Astrocyte (in vitro differentiated cells and primary cell): ENCODE results near the gene UPP1. TPM values are rescaled to one million over a fixed set of nuclear protein-coding genes. Genes with fewer than 3 reads are reported as not detected.

Source experiments
- DNase-seq: peaks from one replicate; pipeline ENCODE4 v3.0.0-alpha.2; 2010; ENCODE audit warnings: low read depth
- FAIRE-seq: peaks from 2 replicates; lab custom pipeline; 2011; peaks lifted over from hg19 to GRCh38; lab: Jason Lieb, UNC
- H2AFZ ChIP-seq: 2 replicates; pipeline ENCODE4 v1.6.0; 2012; ENCODE audit warnings: low read depth, low read length, inconsistent platforms
- H3K27ac ChIP-seq: 2 replicates; pipeline ENCODE4 v1.5.1; 2011; ENCODE audit warnings: low read depth, low read length, inconsistent platforms
- H3K27me3 ChIP-seq: 2 replicates; pipeline ENCODE4 v1.6.0; 2011; ENCODE audit warnings: low read length, inconsistent platforms; ENCODE audit not compliant: insufficient read depth
- H3K36me3 ChIP-seq: 2 replicates; pipeline ENCODE4 v1.5.1; 2011; ENCODE audit warnings: low read length, inconsistent platforms; ENCODE audit not compliant: insufficient read depth
- H3K4me1 ChIP-seq: 2 replicates; pipeline ENCODE4 v1.5.1; 2011; ENCODE audit warnings: low read length, inconsistent platforms; ENCODE audit not compliant: insufficient read depth
- H3K4me2 ChIP-seq: 2 replicates; pipeline ENCODE4 v1.6.0; 2012; ENCODE audit warnings: low read length, inconsistent platforms
- H3K4me3 ChIP-seq: 2 replicates; pipeline ENCODE4 v1.5.1; 2011; ENCODE audit warnings: low read depth, mild to moderate bottlenecking, low read length, inconsistent platforms; ENCODE audit not compliant: insufficient read depth
- H3K79me2 ChIP-seq: 2 replicates; pipeline ENCODE4 v1.6.0; 2012; ENCODE audit warnings: mild to moderate bottlenecking, low read length, inconsistent platforms; ENCODE audit not compliant: insufficient read depth
- H3K9ac ChIP-seq: 2 replicates; pipeline ENCODE4 v1.6.0; 2012; ENCODE audit warnings: mild to moderate bottlenecking, low read length, inconsistent platforms
- H3K9me3 ChIP-seq: 2 replicates; pipeline ENCODE4 v1.5.1; 2012; ENCODE audit warnings: low read depth, mild to moderate bottlenecking, low read length, inconsistent platforms; ENCODE audit not compliant: insufficient read depth
- H4K20me1 ChIP-seq: 2 replicates; pipeline ENCODE4 v1.6.0; 2012; ENCODE audit warnings: low read length, inconsistent platforms; ENCODE audit not compliant: insufficient read depth
- H3K27ac Mint-ChIP-seq: one replicate; pipeline ENCODE4 v1.8.0; 2021; ENCODE audit warnings: mild to moderate bottlenecking, mixed read lengths; ENCODE audit not compliant: unreplicated experiment
- H3K27me3 Mint-ChIP-seq: one replicate; pipeline ENCODE4 v1.8.0; 2021; ENCODE audit warnings: low read depth, mixed read lengths; ENCODE audit not compliant: unreplicated experiment
- H3K36me3 Mint-ChIP-seq: one replicate; pipeline ENCODE4 v1.8.0; 2021; ENCODE audit warnings: low read depth, mixed read lengths; ENCODE audit not compliant: unreplicated experiment
- H3K4me1 Mint-ChIP-seq: one replicate; pipeline ENCODE4 v1.8.0; 2021; ENCODE audit warnings: low read depth, mixed read lengths; ENCODE audit not compliant: unreplicated experiment
- H3K4me3 Mint-ChIP-seq: one replicate; pipeline ENCODE4 v1.8.0; 2021; ENCODE audit warnings: mild to moderate bottlenecking, moderate library complexity, mixed read lengths; ENCODE audit not compliant: unreplicated experiment
- H3K9me3 Mint-ChIP-seq: one replicate; pipeline ENCODE4 v1.8.0; 2021; ENCODE audit warnings: mild to moderate bottlenecking, mixed read lengths; ENCODE audit not compliant: unreplicated experiment
- CTCF ChIP-seq: IDR thresholded peaks from 2 replicates; pipeline ENCODE4 v1.5.1; 2011; ENCODE audit warnings: low read depth, mild to moderate bottlenecking, inconsistent platforms, low read length, moderate library complexity; ENCODE audit not compliant: insufficient read depth
- EZH2 ChIP-seq: IDR thresholded peaks from 2 replicates; pipeline ENCODE4 v1.6.1; 2012; ENCODE audit warnings: mild to moderate bottlenecking, low read length, inconsistent platforms; ENCODE audit not compliant: insufficient read depth
- total RNA-seq: library from RNA; stranded (reverse); gene quantifications from 2 replicates; pipeline ENCODE4 v1.2.1, GENCODE V29; 2021

UPP1 gene
- total RNA-seq, 1 donor from 2014 or later: 54.2 TPM

- peaks cover 3% of the 10 kb centered on the region for H3K36me3 Mint-ChIP-seq
- Histone ChIP-seq H4K20me1 (peaks cover 5% of the 10 kb centered on the region), H3K36me3 (no peaks in the 10 kb centered on the region), H3K9ac (peak overlapping the region; percentile 39), H3K79me2 (peaks cover 26% of the 10 kb centered on the region), H3K4me2 (peak overlapping the region; percentile 66), H2AFZ (no peak overlapping the region), H3K9me3 (no peaks in the 10 kb centered on the region), H3K27me3 (no peaks in the 10 kb centered on the region), H3K27ac (peak overlapping the region; percentile 51), H3K4me1 (peaks cover 70% of the 10 kb centered on the region), H3K4me3 (no peak overlapping the region)
- H3K27me3 Mint-ChIP-seq: no peaks in the 10 kb centered on the region
- peak; percentile 9 for FAIRE-seq
- no peak overlapping the region for H3K4me3 Mint-ChIP-seq
- H3K27ac Mint-ChIP-seq: peak overlapping the region; percentile 92
- peaks cover 58% of the 10 kb centered on the region for H3K4me1 Mint-ChIP-seq
- peaks cover 1% of the 10 kb centered on the region for H3K9me3 Mint-ChIP-seq
- TF ChIP-seq EZH2 (no peak), CTCF (peak; percentile 6)
- peak; percentile 85 for DNase-seq
These were observed 1.7 kb upstream of the UPP1 start for GRCh38 chr7:48087349-48087748.

- Histone ChIP-seq H3K36me3 (no peaks in the 10 kb centered on the region), H3K9ac (peak overlapping the region; percentile 87), H3K4me2 (peak overlapping the region; percentile 94), H3K27ac (peak overlapping the region; percentile 97), H4K20me1 (peaks cover 5% of the 10 kb centered on the region), H3K4me3 (peak overlapping the region; percentile 72), H3K79me2 (peaks cover 31% of the 10 kb centered on the region), H3K27me3 (no peaks in the 10 kb centered on the region), H2AFZ (peak overlapping the region; percentile 61), H3K4me1 (peaks cover 64% of the 10 kb centered on the region), H3K9me3 (no peaks in the 10 kb centered on the region)
- FAIRE-seq (no peak), DNase-seq (peak; percentile 82)
- Mint-ChIP-seq H3K27me3 (no peaks in the 10 kb centered on the region), H3K36me3 (peaks cover 6% of the 10 kb centered on the region), H3K4me3 (peak overlapping the region; percentile 85), H3K9me3 (peaks cover 1% of the 10 kb centered on the region), H3K27ac (peak overlapping the region; percentile 96), H3K4me1 (peaks cover 49% of the 10 kb centered on the region)
- TF ChIP-seq EZH2 (no peak), CTCF (no peak)
These were observed 463 bp upstream of the UPP1 start for GRCh38 chr7:48088559-48089045.

- Histone ChIP-seq H3K79me2 (peaks cover 33% of the 10 kb centered on the region), H4K20me1 (peaks cover 5% of the 10 kb centered on the region), H3K4me1 (peaks cover 66% of the 10 kb centered on the region), H3K9me3 (no peaks in the 10 kb centered on the region), H3K4me3 (peak overlapping the region; percentile 72), H2AFZ (peak overlapping the region; percentile 80), H3K36me3 (peaks cover 2% of the 10 kb centered on the region), H3K27me3 (no peaks in the 10 kb centered on the region), H3K4me2 (peak overlapping the region; percentile 94), H3K9ac (peak overlapping the region; percentile 87), H3K27ac (peak overlapping the region; percentile 69)
- peak overlapping the region; percentile 59 for H3K27ac Mint-ChIP-seq
- no peaks in the 10 kb centered on the region for H3K9me3 Mint-ChIP-seq
- FAIRE-seq (no peak), DNase-seq (peak; percentile 46)
- H3K36me3 Mint-ChIP-seq: peaks cover 11% of the 10 kb centered on the region
- no peaks in the 10 kb centered on the region for H3K27me3 Mint-ChIP-seq
- TF ChIP-seq CTCF: no peak
- TF ChIP-seq EZH2: no peak
- H3K4me1 Mint-ChIP-seq: peaks cover 48% of the 10 kb centered on the region
- H3K4me3 Mint-ChIP-seq: peak overlapping the region; percentile 92
These were observed 1.2 kb downstream of the UPP1 start for GRCh38 chr7:48090095-48090805.
